WTC11 (cell line): ENCODE data around the gene ANGEL2.

Experiments used
- CREM ChIP-seq: sonication (generic); formaldehyde crosslinking; IDR thresholded peaks from 2 replicates; pipeline ENCODE4 v1.8.1; 2022; ENCODE audit warnings: mild to moderate bottlenecking, missing genetic modification reagents, moderate library complexity
- JUN ChIP-seq: sonication (generic); formaldehyde crosslinking; IDR thresholded peaks from 2 replicates; pipeline ENCODE4 v1.8.0; 2023; ENCODE audit warnings: mild to moderate bottlenecking, missing genetic modification reagents

GRCh38 chr1:212979340-212980122, 36.1 kb downstream of the ANGEL2 start:
- no peak for TF ChIP-seq CREM (CRISPR knock-in tag)
- TF ChIP-seq JUN (CRISPR knock-in tag): no peak
